Smooth muscle cell (in vitro differentiated cells): ENCODE results near the gene HTT. TPM values are rescaled to one million over a fixed set of nuclear protein-coding genes. Genes with fewer than 3 reads are reported as not detected.

Experiments
- DNase-seq: peaks from one replicate; lab custom pipeline; 2025; ENCODE audit not compliant: unreplicated experiment; lab: John Stamatoyannopoulos, UW
- H2AFZ ChIP-seq: fragments of 200-600 bp; sonication (generic); 2 replicates; pipeline ENCODE4 v1.6.0; 2016; ENCODE audit warnings: antibody characterized with exemption, low read depth, mild to moderate bottlenecking
- H3F3A ChIP-seq: fragments of 200-600 bp; sonication (generic); 2 replicates; pipeline ENCODE4 v1.6.0; 2017; ENCODE audit warnings: antibody characterized with exemption, low read depth
- H3K27ac ChIP-seq: fragments of 200-600 bp; sonication (generic); 2 replicates; pipeline ENCODE4 v1.5.1; 2016; ENCODE audit warnings: low read depth, mild to moderate bottlenecking
- H3K27me3 ChIP-seq: fragments of 200-600 bp; sonication (generic); 2 replicates; pipeline ENCODE4 v1.6.1; 2016; ENCODE audit warnings: low read depth, mild to moderate bottlenecking
- H3K36me3 ChIP-seq: fragments of 200-600 bp; sonication (generic); 2 replicates; pipeline ENCODE4 v1.5.1; 2016; ENCODE audit warnings: low read depth
- H3K4me1 ChIP-seq: fragments of 200-600 bp; sonication (generic); 2 replicates; pipeline ENCODE4 v1.5.1; 2016; ENCODE audit warnings: low read depth
- H3K4me2 ChIP-seq: fragments of 200-600 bp; sonication (generic); 2 replicates; pipeline ENCODE4 v1.6.0; 2016; ENCODE audit warnings: mild to moderate bottlenecking
- H3K4me3 ChIP-seq: fragments of 200-600 bp; sonication (generic); 2 replicates; pipeline ENCODE4 v1.5.1; 2016; ENCODE audit warnings: mild to moderate bottlenecking
- H3K79me2 ChIP-seq: fragments of 200-600 bp; sonication (generic); 2 replicates; pipeline ENCODE4 v1.6.0; 2016; ENCODE audit warnings: low read depth, mild to moderate bottlenecking
- H3K9ac ChIP-seq: fragments of 200-600 bp; sonication (generic); 2 replicates; pipeline ENCODE4 v1.6.0; 2016; ENCODE audit warnings: low read depth
- H3K9me3 ChIP-seq: fragments of 200-600 bp; sonication (generic); replicated peaks from 2 replicates; pipeline ENCODE4 v1.5.1; 2016; ENCODE audit warnings: low read depth
- H4K20me1 ChIP-seq: fragments of 200-600 bp; sonication (generic); 2 replicates; pipeline ENCODE4 v1.6.0; 2016; ENCODE audit warnings: low read depth
- WGBS: methylation state at CpG from one replicate; pipeline ENCODE4 v1.1.7; 2016; ENCODE audit warnings: low lambda C conversion rate; 5-methylcytosine and 5-hydroxymethylcytosine counted together
- polyA plus RNA-seq: library from polyadenylated mRNA; unstranded; fragments of >200 nt; fragmentation: Nextera tagmentation; extraction: Ambion mirVana; gene quantifications from 2 replicates; pipeline ENCODE4 v1.2.1, GENCODE V29; 2016
- total RNA-seq: library from RNA; depleted of rRNA; stranded (reverse); fragments of >200 nt; gene quantifications from 2 replicates; pipeline ENCODE4 v1.2.3, GENCODE V29; 2014
- TF ChIP-seq, protein P1 (sequence below): fragments of 200-600 bp; sonication (generic); IDR thresholded peaks from 2 replicates; pipeline ENCODE4 v1.5.1; 2017; ENCODE audit warnings: borderline replicate concordance, mild to moderate bottlenecking, antibody characterized with exemption; ENCODE audit not compliant: insufficient read depth, poor library complexity, severe bottlenecking

Gene HTT
- total and polyA plus RNA-seq, 2 experiments from 2014 or later: 7.1 to 16.4 TPM

DNA sequence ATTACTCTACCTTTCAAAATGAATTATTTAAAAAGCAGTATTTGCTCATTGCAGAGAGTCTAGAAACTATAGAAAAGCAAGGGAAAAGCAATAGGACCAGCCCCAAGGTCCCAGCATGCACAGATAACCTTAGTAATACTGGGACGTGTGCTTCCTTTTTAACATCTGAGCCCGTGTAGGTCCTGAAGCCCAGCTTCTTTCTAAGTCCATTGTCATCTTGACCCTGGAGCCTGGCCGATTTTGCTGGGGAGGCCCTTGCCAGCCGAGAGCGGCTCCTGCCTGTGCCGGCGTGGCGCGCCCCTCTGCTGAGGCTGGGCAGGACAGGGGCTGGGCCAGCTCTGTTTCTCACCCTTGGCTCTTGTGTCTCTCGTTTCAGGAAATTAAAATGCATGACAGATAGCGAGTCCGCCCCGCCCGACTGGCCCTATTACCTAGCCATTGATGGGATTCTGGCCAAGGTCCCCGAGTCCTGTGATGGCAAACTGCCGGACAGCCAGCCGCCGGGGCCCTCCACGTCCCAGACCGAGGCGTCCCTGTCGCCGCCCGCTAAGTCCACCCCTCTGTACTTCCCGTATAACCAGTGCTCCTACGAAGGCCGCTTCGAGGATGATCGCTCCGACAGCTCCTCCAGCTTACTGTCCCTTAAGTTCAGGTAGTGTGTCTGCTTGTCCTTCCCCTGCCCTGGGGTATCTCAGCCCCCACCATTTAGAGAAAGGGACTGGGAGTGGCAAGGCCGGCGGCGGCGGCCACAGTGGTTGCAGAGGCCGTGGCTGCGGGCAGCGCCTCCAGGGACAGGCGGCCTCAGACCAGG, 178.6 kb downstream of the HTT start:
- H3K9me3 ChIP-seq: no peaks in the 10 kb centered on the region
- DNase-seq: no peak

DNA sequence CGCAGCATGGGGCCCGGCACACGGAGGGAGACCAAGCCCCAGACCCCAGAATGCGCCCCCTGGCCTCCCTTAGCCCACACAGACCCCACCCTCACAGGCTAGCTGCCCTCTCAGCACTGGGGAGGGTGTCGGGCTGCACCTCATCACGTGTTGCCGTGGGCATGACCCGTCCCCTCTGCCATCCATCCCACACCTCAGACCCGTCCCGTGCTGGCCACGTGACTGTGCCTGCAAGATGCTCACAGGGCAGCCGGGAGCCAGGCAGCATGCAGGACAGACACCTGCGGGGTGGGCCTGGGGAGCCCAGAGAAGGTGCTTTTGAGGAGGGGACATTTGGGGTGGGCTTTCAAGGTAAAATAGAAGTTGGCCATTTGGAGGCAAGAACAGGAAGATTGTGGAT, 179.3 kb downstream of the HTT start:
- 93% methylated on average over 13 of the region's 13 CpGs for WGBS
- H3K9ac ChIP-seq: no peak overlapping the region
- no peak for DNase-seq

More for the DNA sequence above, 178.6 kb downstream of the HTT start:
- no peak overlapping the region for H3K27ac ChIP-seq
- no peak overlapping the region for H2AFZ ChIP-seq
- H3F3A ChIP-seq: no peaks in the 10 kb centered on the region
- no peaks in the 10 kb centered on the region for H3K36me3 ChIP-seq
- H3K4me3 ChIP-seq: no peak overlapping the region
- H3K27me3 ChIP-seq: no peaks in the 10 kb centered on the region
- H3K4me2 ChIP-seq: no peak overlapping the region
- no peaks in the 10 kb centered on the region for H3K79me2 ChIP-seq
- H3K9ac ChIP-seq: no peak overlapping the region
- 95% methylated on average over 38 of the region's 38 CpGs for WGBS
- H4K20me1 ChIP-seq: no peaks in the 10 kb centered on the region
- no peaks in the 10 kb centered on the region for H3K4me1 ChIP-seq
- TF ChIP-seq, protein P1, sequence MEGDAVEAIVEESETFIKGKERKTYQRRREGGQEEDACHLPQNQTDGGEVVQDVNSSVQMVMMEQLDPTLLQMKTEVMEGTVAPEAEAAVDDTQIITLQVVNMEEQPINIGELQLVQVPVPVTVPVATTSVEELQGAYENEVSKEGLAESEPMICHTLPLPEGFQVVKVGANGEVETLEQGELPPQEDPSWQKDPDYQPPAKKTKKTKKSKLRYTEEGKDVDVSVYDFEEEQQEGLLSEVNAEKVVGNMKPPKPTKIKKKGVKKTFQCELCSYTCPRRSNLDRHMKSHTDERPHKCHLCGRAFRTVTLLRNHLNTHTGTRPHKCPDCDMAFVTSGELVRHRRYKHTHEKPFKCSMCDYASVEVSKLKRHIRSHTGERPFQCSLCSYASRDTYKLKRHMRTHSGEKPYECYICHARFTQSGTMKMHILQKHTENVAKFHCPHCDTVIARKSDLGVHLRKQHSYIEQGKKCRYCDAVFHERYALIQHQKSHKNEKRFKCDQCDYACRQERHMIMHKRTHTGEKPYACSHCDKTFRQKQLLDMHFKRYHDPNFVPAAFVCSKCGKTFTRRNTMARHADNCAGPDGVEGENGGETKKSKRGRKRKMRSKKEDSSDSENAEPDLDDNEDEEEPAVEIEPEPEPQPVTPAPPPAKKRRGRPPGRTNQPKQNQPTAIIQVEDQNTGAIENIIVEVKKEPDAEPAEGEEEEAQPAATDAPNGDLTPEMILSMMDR: no peak

DNA sequence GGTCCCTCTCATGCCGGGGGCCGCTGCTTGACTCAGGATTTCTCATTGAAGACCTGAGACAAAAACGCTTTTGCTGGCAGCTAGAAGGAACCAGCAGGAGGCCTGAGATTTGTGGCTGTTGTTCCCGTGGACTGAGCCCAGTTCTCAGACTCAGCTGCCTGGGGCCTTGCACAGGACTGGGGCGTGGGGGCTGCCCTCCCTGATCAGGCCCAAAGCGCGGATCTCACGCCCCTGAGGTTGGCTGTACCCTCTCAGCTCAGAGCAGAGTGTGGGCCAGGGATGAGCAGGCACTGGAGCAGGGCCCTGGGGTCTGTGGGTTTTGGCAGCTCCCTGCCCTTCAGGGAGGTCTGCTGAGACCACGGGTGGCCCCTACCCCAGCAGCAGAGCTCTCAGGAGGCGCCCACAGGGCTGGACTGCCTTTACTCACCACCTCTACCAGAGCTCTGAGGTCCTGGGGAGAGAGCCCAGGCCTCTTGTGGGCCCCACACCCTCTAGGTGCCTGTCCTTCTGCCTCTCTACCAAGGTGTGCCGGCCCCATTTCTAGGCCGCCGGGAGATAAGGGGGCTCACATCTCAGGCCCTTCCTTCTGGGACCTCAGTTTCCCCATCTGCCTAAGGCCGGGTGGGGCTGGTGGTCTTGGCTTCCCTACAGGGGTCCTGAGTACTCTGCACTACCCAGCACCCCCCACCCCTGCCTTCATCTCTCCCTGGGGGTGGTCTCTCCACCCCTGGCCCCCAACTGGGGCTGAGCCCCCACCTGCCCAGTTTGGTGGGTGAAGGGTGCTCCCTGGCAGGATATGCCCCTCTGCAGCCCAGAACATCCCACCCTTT, 180.0 kb downstream of the HTT start:
- TF ChIP-seq, protein P1: no peak
- no peaks in the 10 kb centered on the region for H3K79me2 ChIP-seq
- no peaks in the 10 kb centered on the region for H3K27me3 ChIP-seq
- H3K27ac ChIP-seq: no peak overlapping the region
- H3K9ac ChIP-seq: no peak overlapping the region
- no peaks in the 10 kb centered on the region for H3F3A ChIP-seq
- no peak overlapping the region for H3K4me3 ChIP-seq
- DNase-seq: no peak
- no peaks in the 10 kb centered on the region for H3K4me1 ChIP-seq
- H3K9me3 ChIP-seq: no peaks in the 10 kb centered on the region
- 95% methylated on average over 14 of the region's 14 CpGs for WGBS
- H3K4me2 ChIP-seq: no peak overlapping the region
- H2AFZ ChIP-seq: no peak overlapping the region
- H4K20me1 ChIP-seq: no peaks in the 10 kb centered on the region
- no peaks in the 10 kb centered on the region for H3K36me3 ChIP-seq

More for the DNA sequence above, 179.3 kb downstream of the HTT start:
- H3K4me3 ChIP-seq: no peak overlapping the region
- no peaks in the 10 kb centered on the region for H3F3A ChIP-seq
- H3K4me1 ChIP-seq: no peaks in the 10 kb centered on the region
- H2AFZ ChIP-seq: no peak overlapping the region
- H3K79me2 ChIP-seq: no peaks in the 10 kb centered on the region
- TF ChIP-seq, protein P1: no peak
- H3K27me3 ChIP-seq: no peaks in the 10 kb centered on the region
- no peaks in the 10 kb centered on the region for H4K20me1 ChIP-seq
- no peak overlapping the region for H3K4me2 ChIP-seq
- H3K9me3 ChIP-seq: no peaks in the 10 kb centered on the region
- H3K27ac ChIP-seq: no peak overlapping the region
- no peaks in the 10 kb centered on the region for H3K36me3 ChIP-seq
